Activated CD8-positive, alpha-beta memory T cell treated with anti-CD3 and anti-CD28 coated beads for 48 hours (primary cell): ENCODE data around the gene FAM222B.
"Not testable (repeated sequence)": the region's sequence is repeated elsewhere in the genome, so short reads cannot be mapped to it uniquely, and the experiment has no call there.

ENCODE experiments used
- DNase-seq, 3 experiments: peaks; one replicate each; pipeline ENCODE4 v3.0.0-alpha.2; 2020; ENCODE audit warnings: low read depth in 2 of 3, low spot score in 2 of 3

The FAM222B gene

DNA sequence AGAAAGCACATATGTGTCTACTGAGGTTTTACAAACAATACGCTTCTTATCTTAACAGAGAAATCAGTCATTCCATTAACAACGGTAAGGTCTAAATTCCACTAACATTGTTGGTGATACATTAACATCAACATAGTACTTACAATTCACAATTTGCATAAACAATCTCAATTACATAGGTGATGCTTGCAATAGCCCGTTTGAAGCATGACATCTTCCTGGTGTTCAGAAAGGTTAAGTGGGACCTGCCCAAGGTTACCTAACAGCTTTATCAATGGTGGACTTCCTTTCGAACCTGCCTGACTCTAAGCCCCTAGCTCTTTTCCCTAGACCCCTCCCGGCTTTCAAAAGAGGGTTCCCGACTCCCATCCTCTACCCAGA, 699 bp downstream of the FAM222B start:
- no peak for DNase-seq

DNA sequence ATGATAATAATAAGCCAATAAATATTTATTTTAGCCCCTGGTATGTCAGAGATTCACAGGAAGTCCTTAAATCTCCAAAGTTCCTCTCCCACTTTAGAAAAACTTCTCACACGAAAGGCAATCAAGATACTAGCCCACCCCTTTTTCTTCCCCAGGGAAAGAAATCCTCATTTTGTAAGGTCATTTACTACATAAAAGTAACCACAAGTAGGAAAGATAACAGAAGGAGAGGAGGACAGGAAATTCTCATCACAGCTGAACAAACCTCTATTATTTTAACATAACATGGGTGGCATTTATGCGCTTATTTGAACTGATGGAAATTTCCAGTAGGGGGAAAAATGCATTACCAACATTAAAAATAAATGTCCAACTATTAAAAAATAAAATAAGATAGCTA, 3.4 kb downstream of the FAM222B start:
- DNase-seq = no peak

DNA sequence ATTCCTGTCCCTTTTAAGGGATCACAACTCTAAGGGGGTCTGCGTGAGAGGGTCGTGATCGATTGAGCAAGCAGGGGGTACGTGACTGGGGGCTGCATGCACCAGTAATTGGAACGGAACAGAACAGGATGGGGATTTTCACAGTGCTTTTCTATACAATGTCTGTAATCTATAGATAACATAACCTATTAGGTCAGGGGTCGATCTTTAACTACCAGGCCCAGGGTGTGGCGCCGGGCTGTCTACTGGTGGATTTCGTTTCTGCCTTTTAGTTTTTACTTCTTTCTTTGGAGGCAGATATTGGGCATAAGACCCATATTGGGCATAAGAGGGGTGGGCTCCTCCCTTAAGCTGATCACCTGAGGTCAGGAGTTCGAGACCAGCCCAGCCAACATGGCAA, 6.0 kb downstream of the FAM222B start:
- DNase-seq = not testable (repeated sequence)

DNA sequence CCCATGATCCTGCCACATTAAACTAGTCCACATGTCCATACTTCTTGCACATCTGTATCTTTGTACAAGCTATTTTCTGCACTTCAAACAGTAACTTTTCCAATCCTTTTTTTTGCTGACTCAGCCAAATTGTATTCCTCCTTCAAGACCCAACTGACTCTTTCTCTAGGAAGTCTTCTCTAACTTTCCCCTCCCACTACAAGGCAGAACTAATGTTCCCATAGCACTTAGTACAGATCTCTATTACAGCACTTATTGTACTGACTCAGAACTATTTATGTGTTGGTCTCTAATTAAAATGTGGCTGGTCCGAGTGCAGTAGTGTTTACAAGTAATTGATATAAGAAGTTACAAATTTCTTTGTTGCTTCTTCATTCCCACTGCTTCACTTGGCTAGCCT, 8.2 kb downstream of the FAM222B start:
- no peak for DNase-seq

DNA sequence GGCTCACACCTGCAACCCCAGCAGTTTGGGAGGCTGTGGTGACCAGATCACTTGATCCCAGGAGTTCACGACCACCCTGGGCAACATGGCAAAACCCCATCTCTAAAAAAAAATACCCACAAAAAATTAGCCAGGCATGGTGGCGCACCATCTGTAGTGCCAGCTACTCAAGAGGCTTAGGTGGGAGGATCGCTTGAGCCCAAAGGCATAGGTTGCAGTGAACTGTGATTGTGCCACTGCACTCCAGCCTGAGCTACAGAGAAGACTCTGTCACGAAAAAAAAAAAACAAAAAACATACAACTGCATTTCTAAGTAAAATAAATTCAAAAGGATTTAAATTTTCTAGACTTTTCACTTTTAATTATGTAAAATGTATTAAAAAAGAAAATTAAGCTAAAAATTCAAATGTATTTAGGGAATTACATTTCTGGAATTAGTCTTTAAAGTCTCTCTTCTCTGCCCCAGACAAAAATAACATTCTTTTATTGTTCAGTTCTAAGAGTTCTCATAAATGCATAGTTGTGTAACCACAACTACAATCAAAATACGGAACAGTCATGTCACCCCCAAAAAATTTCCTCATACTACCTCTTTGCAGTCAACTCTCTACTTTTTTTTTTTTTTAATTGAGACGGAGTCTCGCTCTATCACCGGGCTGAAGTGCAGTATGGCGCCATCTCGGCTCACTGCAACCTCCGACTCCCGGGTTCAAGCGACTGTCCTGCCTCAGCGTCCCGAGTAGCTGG, 14.1 kb downstream of the FAM222B start:
- no peak for DNase-seq

DNA sequence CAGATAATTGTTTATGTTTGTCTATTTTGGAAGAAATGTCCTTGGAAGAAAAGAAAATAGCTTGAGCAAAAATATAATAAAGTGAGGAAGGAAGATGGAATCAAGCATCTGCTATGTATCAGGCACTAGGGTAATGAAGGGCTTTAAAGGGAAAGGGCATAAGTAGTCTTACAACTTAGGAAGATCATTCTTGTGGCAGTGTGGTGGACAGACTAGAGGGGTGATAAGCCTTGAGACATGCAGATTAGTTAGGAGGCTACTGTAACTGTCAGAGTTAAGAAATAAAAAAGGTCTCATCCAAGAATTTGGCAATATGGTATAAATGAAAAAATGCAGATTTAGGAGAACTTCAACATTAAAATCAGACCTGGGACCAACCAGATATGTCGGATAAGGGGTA, 14.9 kb downstream of the FAM222B start:
- DNase-seq = no peak

DNA sequence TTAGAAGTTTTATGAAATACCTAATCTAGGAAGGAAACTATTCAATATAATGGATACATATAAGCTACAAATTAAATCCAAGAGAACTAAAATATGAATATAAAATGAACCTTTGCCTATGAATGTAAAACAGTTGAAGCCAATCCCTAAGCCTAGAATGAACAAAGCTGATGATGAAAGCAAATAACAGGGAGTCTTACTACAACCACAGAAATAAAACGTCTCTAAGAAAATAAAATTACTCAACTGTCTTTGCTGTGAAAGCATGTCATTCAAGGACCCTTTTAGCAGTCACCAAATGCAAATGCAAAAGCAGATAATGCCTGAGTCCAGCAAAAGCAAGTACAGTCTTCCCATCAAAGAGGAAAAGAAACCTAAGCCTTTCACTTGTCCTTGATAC, 23.0 kb downstream of the FAM222B start:
- no peak for DNase-seq

DNA sequence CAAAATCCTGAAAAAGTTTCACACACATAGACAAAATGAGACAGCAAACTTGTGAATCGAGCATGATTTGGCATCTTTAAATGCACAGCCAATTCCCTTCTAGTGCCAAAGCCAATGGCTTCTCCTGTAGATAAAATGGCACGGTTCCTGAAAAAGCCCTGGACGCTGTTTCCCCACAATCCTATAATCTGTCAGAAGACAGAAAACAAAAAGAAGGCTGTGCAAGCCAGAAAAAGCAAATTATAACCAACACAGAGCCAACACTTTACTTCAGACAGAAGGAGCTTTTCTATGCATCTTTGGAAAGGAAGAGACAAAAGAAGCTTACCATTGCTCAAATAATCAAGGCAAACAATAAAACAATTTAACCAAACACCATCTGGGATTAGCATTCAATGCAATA, 23.8 kb downstream of the FAM222B start:
- no peak for DNase-seq

DNA sequence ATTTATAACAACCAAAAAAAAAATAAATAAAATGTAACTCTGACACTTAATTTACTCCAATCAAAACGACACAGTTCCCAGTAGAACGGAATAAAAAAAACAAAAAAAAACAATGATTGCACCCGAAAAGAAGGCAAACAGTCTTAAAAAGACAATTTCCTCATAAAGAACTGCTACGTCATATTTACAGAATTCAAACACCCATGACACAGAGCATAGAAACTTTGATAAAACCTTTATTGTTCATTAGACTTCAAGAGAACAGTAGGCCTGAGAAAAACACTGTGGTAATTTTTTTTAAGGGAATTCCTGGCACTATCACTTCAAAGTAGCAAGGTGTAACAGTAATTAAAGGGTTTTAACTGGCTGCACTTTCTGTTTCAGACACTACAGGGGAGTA, 26.1 kb downstream of the FAM222B start:
- no peak for DNase-seq

DNA sequence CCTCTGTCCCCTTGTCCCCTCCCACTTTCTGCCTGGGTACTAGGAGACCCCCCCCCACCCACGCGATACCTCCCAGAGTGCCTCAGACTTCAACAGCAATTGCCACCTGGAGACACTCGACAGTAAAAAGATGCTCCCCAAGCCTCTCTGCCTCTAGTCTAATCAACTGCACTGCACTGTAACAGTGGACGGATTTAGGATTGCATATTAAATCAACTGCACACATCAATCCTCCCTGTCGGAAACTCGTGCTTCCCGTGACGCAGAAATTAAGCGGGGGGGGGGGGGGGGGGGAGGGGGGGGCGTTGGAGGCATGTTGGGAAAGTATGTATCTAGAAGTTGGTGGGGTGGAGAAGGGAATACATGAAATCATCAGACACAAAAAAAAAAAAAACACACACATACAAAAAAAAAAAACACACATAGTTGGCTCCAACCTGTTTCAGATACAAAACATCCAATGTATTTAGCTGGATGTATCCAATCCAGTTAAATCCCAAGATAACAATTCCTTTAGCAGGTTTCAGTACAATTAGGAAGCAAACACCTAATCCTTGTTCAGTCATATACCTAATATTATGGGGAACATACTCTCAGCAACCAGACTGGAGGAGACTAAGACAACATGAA, 29.7 kb downstream of the FAM222B start:
- DNase-seq = no peak

DNA sequence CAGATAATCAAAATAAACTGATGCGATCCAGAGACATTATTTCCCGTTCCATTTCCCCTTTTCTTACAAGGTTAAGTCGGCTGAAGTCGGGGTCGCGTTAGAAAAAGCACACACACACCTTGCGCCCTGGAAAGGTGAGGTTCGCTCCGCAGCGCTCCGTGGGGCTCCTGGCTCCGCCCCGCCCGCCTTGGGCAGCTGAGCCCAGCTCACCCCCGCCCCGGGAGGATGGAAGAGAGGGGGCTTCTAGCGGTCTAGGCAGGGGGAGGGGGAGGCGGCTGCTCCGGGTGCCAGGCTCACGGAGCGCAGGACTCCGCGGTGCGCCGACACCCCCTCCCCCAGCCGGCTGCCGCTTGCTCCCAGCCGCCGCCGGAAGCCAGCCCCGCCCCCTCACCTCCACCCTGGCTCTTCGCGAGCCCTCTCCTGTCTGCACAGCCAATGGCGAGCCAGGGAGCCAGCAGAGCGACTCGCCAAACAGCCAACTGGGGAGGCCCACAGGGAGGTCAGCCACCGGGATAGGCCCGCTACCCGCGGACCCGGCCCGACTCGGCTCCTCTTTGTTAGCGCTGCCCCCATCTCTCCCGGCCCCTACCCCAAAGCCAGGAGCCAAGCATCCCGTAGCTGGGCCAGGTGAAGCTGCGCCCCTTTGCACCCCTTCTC, 30.4 kb downstream of the FAM222B start:
- peak; percentile 70 to 92 (median 90) for DNase-seq

DNA sequence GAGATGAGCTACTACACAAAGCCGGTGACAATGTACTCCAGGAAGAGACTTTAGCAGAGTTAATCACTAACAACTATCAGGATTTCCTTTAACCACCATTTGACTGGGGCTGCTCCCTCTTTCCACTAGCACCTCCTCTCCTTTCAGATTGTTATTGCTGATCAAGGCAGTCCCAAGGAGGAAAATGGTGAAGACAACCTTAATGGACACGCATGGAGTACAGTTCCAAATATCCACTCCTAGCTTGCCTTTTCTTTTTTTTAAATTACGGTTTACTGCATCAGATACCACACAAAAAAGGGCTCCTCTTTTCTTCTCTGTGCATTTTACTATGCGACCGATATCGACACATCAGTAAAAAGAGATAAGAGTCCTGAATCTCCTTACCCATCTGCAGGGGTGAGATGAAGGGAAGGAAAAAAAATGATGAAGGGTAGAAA, 30.9 kb downstream of the FAM222B start:
- no peak for DNase-seq

DNA sequence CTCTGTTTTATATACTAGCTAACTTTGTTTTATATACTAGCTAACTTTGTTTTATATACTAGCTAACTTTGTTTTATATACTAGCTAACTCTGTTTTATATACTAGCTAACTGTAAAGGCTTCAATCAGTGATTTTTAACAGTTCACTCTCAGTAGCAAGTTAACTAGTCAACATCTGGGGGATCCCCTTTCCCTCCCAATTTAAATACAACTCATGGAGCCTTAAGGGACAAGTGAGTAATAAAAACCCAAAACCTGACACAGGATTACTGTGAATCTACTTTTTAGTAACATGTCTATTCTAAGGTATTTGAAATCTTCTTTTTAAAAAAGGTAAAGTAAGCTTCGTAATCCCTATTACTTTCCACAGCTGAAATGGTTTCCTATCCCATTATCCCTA, 32.2 kb downstream of the FAM222B start:
- no peak for DNase-seq

DNA sequence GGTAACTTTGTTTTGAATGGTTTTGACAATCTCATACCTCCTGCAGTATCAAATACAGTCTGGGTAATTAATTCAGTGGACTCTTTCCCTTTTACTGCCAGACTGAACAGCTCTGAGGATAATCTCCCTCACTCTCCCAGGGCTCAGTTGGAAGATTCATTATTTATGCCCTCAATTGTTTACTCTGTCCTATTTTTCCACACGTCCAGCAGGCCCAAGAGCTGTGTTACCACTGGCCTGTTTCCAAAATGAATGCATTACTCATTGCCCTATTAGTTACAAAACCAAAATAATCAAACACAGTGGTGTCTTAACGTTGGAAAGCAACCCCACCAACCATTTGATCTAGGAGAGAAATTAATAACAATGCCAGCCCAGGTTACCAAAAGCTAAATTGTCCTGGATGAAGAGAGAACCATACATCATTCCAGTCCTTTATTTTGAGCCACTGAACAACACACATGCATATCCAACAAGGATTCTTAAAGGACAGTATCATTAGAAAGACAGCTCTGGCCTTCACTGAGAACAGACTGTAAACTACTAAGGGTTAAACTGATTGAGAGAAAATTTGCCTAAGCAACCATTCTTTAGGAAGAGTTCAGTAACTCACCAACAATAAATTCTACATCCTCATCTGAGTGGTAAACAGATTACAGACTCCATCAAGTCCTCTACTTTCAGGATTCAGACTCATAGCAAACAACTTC, 34.5 kb downstream of the FAM222B start:
- no peak for DNase-seq

DNA sequence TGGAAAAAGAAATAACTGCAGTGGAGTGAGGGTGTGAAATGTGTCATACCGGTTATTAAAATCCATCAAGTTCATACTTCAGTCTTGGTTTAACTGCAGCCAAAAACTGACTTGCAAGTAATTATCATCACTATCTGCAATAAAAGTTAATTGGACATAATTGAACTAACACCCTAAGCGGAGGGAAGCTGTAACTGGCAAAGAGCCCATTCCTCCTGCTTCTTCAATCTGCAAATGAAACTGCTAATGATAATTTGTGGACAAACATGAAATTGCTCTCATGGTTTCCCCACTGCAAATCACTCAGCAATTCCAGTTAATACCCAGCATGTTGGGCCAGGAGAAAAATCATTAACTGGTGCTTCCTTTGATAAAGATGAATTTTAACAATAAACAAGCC, 46.5 kb downstream of the FAM222B start:
- no peak for DNase-seq

DNA sequence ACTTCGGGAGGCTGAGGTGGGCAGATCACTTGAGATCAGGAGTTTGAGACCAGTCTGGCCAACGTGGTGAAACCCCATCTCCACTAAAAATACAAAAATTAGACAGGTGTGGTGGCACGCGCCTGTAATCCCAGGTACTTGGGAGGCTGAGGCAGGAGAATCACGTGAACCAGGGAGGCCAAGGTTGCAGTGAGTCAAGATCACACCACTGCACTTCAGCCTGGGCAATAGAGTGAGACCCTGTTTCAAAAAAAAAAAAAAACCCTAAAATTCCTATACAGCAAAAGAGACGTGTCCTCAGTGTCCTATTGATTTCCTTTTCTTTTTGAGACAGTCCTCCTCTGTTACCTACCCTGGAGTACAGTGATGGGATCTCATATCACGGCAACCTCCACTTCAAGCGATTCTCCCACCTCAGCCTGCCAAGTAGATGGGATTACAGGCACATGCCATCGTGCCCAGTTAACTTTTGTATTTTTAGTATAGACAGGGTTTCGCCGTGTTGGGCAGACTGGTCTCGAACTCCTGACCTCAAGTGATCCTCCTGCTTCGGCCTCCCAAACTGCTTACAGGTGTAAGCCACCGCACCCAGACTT, 47.6 kb downstream of the FAM222B start:
- not testable (repeated sequence) for DNase-seq

DNA sequence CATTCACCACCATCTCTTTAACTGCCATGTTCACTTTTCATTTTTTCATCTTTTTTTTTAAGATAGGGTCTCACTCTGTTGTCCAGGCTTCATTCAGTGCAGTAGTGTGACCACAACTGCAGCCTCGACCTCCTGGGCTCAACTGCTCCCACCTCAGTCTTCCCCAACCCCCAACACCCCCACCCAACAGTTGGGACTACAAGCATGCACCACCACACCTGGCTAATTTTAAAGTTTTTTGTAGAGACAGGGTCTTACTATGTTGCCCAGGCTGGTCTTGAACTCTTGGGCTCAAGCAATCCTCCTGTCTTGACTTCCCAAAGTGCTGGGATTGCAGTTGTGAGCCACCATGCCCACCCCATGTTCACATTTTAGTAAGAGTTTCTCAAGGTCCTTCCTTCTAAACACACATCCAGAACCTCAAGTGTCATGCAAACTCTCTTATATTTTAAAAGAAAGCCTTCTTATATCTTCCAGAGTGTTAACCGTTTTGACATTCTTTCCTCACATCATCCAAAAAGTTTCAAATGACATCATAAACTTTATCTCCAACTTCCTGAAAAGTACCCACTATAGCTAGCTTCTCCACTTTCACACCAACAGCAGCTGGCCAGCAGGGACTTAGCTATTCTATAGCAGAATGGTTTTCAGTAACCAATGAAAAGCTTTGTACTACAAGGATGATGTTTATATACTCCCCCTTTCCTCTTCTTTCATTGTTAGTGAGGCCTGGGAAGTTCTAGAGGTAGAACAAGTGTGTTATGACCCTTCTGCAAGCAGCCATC, 49.5 kb downstream of the FAM222B start:
- DNase-seq = no peak

DNA sequence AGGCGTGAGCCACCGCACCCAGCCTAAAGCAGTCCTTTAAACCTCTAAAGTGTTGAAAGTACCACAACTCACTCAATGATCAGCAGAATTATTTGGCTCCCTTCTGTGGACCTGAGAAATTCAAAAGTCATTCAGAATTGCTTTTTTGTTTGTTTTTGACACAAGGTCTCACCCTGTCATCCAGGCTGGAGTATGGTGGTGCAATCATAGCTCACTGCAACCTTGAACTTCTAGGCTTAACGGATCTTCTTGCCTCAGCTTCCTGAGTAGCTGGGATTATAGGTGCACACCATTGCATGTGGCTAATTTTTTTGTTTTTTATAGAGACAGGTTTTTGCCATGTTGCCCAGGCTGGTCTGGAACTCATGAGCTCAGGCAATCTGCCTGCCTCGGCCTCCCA, 54.5 kb downstream of the FAM222B start:
- no peak for DNase-seq

DNA sequence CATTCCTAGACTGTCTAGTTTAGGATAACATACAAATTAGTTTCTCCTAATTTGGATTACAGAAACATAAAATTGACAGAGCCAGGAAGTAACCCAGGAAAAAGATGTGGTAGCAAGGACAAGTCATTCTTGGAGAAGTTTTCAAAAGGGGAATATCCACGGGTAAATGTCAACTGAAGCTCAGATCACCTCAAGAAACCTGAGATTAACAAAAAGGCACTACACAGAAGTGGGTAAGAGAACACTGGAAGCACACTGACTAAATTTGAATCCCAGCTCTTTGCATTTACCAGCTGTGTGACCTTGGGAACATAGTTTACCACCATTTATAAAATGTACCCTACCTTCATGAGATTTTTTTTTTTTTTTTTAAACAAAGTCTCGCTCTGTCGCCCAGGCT, 59.4 kb downstream of the FAM222B start:
- no peak for DNase-seq

DNA sequence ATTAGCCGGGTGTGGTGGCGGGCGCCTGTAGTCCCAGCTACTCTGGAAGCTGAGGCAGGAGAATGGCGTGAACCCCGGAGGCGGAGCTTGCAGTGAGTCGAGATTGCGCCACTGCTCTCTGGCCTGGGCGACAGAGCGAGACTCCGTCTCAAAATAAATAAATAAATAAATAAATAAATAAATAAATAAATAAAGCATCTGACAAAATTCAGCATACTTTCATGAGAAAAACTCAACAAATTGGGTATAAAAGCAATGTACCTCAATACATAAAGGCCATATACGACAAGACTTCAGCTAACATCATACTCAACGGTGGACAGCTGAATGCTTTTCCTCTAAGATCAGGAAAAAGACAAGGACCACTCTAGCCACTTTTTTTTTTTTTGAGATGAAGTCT, 63.0 kb downstream of the FAM222B start:
- not testable (repeated sequence) for DNase-seq

DNA sequence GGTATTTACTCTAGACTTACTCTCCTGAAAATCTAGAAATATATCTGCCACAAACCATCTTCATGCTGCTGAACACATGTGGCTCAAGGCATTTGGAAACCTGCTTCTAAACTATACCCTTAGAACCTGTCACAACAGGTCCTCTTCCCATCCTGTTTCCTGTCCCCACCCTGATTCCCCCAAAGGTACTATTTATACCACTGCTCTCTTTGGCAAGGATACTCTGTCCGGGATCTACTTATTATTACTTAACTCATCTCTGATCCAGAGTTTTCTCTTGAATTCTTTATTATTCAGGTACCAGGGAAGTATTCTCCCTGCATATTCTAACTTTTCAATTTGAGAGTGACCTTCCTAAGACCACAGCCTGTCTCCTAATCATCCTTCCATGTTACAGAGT, 65.4 kb downstream of the FAM222B start:
- no peak for DNase-seq
